Stimulated activated CD8-positive, alpha-beta memory T cell treated with anti-CD3 and anti-CD28 coated beads, Interleukin-15, amount 100 ng/mL, for 1 hour (primary cell): ENCODE results near the gene USH1C.

Experiments used
- DNase-seq: peaks from one replicate; pipeline ENCODE4 v3.0.0-alpha.2; 2020; ENCODE audit warnings: low read depth

USH1C gene

GRCh38 chr11:17544181-17544622 is at the start of gene USH1C:
TSS of gene USH1C (minus strand) at chr11:17544416. CDS start at chr11:17544307, 109 bp downstream.
- no peak for DNase-seq

- DNase-seq = no peak
Measured at GRCh38 chr11:17593466-17594245, 49.4 kb upstream of the USH1C start.

- no peak for DNase-seq
Measured at GRCh38 chr11:17591293-17591692, 47.1 kb upstream of the USH1C start.

GRCh38 chr11:17590463-17590862 is 46.2 kb upstream of the USH1C start:
- no peak for DNase-seq

GRCh38 chr11:17588721-17589120 is 44.5 kb upstream of the USH1C start:
- no peak for DNase-seq

- DNase-seq = no peak
Measured at GRCh38 chr11:17588166-17588565, 44.0 kb upstream of the USH1C start.

GRCh38 chr11:17585911-17586695 is 41.9 kb upstream of the USH1C start:
- no peak for DNase-seq

- no peak for DNase-seq
Measured at GRCh38 chr11:17581732-17582053, 37.5 kb upstream of the USH1C start.

- no peak for DNase-seq
Measured at GRCh38 chr11:17581036-17581731, 37.0 kb upstream of the USH1C start.

GRCh38 chr11:17580271-17580670 is 36.1 kb upstream of the USH1C start:
- DNase-seq = no peak

- DNase-seq = no peak
Measured at GRCh38 chr11:17579451-17579850, 35.2 kb upstream of the USH1C start.

GRCh38 chr11:17578958-17579357 is 34.7 kb upstream of the USH1C start:
- DNase-seq = no peak

- DNase-seq = no peak
Measured at GRCh38 chr11:17578296-17578695, 34.1 kb upstream of the USH1C start.

GRCh38 chr11:17575431-17576425 is 31.5 kb upstream of the USH1C start:
- DNase-seq = no peak

- no peak for DNase-seq
Measured at GRCh38 chr11:17574141-17575091, 30.2 kb upstream of the USH1C start.

- no peak for DNase-seq
Measured at GRCh38 chr11:17573526-17573925, 29.3 kb upstream of the USH1C start.

- no peak for DNase-seq
Measured at GRCh38 chr11:17572791-17573460, 28.7 kb upstream of the USH1C start.

GRCh38 chr11:17572359-17572690 is 28.1 kb upstream of the USH1C start:
- no peak for DNase-seq

- DNase-seq = no peak
Measured at GRCh38 chr11:17571431-17572358, 27.5 kb upstream of the USH1C start.
